ENCODE measurements around the gene SVEP1.

DNA sequence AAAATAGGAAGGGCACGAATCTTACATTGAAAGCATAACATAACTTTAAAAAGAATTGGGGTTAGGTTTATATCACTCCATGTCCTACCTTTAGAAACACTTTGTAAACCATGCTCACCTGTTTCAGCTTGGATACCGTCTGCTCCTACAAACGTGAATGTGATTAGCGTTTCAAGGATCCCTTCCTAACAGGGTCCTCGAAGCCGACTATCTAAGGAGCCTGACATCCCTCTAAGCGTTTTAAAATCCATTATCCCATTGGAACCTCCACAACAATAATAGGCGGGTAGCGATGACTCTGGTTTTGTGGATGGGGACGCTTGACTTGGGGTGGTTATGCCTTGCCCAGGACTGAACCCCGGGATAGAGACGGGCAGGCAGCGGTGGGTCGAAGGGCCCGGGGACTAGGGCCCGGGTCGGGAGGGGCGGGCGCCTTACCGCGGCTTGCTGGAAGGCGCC, 937 bp downstream of the SVEP1 start:
- TF ChIP-seq, protein P1, sequence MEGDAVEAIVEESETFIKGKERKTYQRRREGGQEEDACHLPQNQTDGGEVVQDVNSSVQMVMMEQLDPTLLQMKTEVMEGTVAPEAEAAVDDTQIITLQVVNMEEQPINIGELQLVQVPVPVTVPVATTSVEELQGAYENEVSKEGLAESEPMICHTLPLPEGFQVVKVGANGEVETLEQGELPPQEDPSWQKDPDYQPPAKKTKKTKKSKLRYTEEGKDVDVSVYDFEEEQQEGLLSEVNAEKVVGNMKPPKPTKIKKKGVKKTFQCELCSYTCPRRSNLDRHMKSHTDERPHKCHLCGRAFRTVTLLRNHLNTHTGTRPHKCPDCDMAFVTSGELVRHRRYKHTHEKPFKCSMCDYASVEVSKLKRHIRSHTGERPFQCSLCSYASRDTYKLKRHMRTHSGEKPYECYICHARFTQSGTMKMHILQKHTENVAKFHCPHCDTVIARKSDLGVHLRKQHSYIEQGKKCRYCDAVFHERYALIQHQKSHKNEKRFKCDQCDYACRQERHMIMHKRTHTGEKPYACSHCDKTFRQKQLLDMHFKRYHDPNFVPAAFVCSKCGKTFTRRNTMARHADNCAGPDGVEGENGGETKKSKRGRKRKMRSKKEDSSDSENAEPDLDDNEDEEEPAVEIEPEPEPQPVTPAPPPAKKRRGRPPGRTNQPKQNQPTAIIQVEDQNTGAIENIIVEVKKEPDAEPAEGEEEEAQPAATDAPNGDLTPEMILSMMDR (conservative IDR thresholded peaks at IDR 0.05), result no peak
- no peak for TF ChIP-seq ZFX (IDR thresholded peaks at IDR 0.05)
